ENCODE measurements around the gene PTRH2. TPM values are rescaled to one million over a fixed set of nuclear protein-coding genes. Genes with fewer than 3 reads are reported as not detected.

Gene PTRH2
- total RNA-seq, 1 donor, result 16.4 TPM

GRCh38 chr17:59734226-59734625 lies 27.0 kb upstream of the PTRH2 start:
- no peak for DNase-seq (ENCODE audit: low read depth)
- TF ChIP-seq, protein P1, sequence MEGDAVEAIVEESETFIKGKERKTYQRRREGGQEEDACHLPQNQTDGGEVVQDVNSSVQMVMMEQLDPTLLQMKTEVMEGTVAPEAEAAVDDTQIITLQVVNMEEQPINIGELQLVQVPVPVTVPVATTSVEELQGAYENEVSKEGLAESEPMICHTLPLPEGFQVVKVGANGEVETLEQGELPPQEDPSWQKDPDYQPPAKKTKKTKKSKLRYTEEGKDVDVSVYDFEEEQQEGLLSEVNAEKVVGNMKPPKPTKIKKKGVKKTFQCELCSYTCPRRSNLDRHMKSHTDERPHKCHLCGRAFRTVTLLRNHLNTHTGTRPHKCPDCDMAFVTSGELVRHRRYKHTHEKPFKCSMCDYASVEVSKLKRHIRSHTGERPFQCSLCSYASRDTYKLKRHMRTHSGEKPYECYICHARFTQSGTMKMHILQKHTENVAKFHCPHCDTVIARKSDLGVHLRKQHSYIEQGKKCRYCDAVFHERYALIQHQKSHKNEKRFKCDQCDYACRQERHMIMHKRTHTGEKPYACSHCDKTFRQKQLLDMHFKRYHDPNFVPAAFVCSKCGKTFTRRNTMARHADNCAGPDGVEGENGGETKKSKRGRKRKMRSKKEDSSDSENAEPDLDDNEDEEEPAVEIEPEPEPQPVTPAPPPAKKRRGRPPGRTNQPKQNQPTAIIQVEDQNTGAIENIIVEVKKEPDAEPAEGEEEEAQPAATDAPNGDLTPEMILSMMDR (IDR thresholded peaks at IDR 0.05; ENCODE audit: insufficient read depth, low read depth, low read length), result no peak
- H3K4me3 ChIP-seq (ENCODE audit: low read depth, low read length), result no peak overlapping the region

GRCh38 chr17:59733697-59734096 lies 26.5 kb upstream of the PTRH2 start:
- DNase-seq (ENCODE audit: low read depth), result no peak
- TF ChIP-seq, protein P1 (IDR thresholded peaks at IDR 0.05; ENCODE audit: insufficient read depth, low read depth, low read length), result no peak
- H3K4me3 ChIP-seq (ENCODE audit: low read depth, low read length), result no peak overlapping the region

DNA sequence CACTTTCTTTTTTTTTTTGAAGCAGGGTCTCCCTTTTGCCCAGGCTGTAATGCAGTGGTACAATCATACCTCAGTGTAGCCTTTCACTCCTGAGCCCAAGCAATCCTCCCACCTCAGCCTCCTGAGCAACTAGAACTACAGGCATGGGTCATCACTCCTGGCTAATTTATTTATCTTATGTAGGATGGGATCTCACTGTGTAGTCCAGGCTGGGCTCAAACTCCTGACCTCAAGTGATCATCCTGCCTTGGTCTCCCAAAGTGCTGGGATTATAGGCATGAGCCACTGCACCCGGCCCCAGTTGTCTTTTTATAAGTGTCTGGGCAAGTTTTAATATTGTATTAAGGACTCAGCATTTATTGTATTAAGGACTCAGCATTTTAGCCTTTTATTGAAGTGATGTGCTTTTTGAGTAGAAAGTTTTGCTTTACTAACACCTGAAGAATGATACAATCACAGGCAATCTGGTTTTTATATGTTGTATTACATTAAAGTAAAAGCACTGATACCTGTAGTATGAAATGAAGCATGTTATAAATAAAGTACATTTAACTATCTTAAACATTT lies 23.1 kb upstream of the PTRH2 start:
- DNase-seq (ENCODE audit: low read depth), result no peak
- TF ChIP-seq, protein P1 (IDR thresholded peaks at IDR 0.05; ENCODE audit: insufficient read depth, low read depth, low read length), result no peak
- H3K4me3 ChIP-seq (ENCODE audit: low read depth, low read length), result no peak overlapping the region

DNA sequence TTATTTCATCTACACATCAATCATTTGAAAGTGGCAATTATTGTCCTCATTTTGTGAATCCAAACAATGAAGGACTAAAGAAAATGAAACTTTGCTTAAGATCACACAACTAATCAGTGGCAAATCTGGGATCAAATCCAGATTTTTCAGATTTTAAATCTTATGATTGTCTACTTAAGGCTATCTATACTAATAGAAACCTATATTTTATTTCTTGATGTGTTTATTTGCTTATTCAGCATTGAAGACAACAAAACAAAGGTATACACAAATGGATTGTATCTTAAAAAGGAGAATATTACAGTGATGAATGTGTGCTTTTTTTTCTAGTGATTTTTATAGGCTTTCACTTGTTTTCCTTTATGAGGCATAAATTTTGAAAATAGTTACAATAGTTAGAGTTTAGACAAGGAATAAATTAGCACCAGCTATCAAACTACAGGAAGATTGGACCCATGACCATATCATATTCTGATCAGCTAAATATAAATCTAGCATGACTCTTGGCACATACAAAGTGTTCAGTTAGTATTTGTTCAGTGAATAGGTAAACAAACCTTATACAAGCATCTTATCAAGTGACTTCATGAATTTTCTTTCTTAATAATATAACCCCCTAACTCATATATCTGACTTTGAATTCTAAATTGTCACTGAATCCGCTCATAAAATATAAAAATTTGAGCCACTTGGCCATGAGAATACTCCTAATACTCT lies 20.7 kb upstream of the PTRH2 start:
- no peak for DNase-seq (ENCODE audit: low read depth)
- TF ChIP-seq, protein P1 (IDR thresholded peaks at IDR 0.05; ENCODE audit: insufficient read depth, low read depth, low read length), result no peak
- no peak overlapping the region for H3K4me3 ChIP-seq (ENCODE audit: low read depth, low read length)

DNA sequence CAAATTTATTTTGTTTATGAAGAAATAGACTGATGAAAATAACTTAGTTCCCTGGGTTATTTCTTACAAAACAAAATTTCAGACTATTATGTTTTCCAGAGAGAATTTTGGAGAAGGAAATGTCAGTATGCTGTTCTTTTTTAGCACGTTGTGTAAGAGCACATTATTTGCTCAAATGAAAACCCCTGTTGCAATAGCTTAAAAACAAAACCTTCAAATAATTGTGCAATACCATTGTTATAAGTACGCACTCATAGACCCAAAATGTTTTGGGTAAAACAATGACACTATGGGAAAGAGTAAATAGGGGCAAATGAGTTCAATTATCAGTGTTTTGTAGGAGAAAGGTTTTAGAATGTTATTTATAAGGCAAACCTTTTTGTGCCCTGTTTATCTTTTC lies 18.5 kb upstream of the PTRH2 start:
- peak; percentile 79 for DNase-seq (ENCODE audit: low read depth)
- TF ChIP-seq, protein P1 (IDR thresholded peaks at IDR 0.05; ENCODE audit: insufficient read depth, low read depth, low read length), result no peak
- no peak overlapping the region for H3K4me3 ChIP-seq (ENCODE audit: low read depth, low read length)

DNA sequence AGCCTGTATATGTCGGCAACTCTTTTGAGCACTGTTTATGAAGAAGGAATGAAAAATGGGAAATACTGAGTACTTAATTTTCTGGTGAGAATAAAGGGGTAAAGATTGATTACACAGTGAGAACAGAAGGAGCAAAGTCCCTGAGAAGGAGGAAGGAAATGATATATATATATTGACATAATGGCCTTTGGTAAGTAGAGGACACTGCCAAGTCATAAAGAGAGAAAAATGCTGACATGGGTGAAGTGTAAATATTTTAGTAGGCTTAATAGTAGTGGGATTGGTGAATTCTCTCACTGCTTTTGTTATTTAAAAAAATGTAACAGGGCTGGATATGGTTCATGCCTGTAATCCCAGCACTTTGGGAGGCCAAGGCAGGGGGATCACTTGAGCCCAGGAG lies 16.4 kb upstream of the PTRH2 start:
- DNase-seq (ENCODE audit: low read depth), result no peak
- H3K4me3 ChIP-seq (ENCODE audit: low read depth, low read length), result no peak overlapping the region
- TF ChIP-seq, protein P1 (IDR thresholded peaks at IDR 0.05; ENCODE audit: insufficient read depth, low read depth, low read length), result no peak
